Measurements from ENCODE around the gene IL31.

Gene IL31

GRCh38 chr12:122138616-122139015, 35.4 kb downstream of the IL31 start:
- Histone ChIP-seq H3K27ac (ENCODE audit: low read depth, low read length) (no peak overlapping the region), H3F3A (ENCODE audit: insufficient read depth) (no peaks in the 10 kb centered on the region), H3K4me3 (ENCODE audit: insufficient read depth, low read length, poor library complexity, severe bottlenecking) (no peak overlapping the region), H3K9ac (ENCODE audit: low read length) (no peak overlapping the region), H3K4me2 (ENCODE audit: low read depth, low read length, poor library complexity, severe bottlenecking) (no peak overlapping the region), H3K9me3 (ENCODE audit: insufficient read depth, low read length) (no peaks in the 10 kb centered on the region), H3K36me3 (ENCODE audit: low read length) (no peaks in the 10 kb centered on the region), H3K27me3 (ENCODE audit: low read length) (no peaks in the 10 kb centered on the region), H3K9me2 (replicated peaks; ENCODE audit: insufficient read depth, low read length) (no peaks in the 10 kb centered on the region), H4K20me1 (ENCODE audit: low read depth, low read length) (no peaks in the 10 kb centered on the region), H3K79me2 (ENCODE audit: insufficient read depth, low read length) (no peaks in the 10 kb centered on the region), H2AFZ (ENCODE audit: low read depth, low read length, severe bottlenecking) (no peak overlapping the region)
- no peak for TF ChIP-seq EZH2phosphoT487 (conservative IDR thresholded peaks at IDR 0.05; ENCODE audit: low read length)
- TF ChIP-seq, protein P1, sequence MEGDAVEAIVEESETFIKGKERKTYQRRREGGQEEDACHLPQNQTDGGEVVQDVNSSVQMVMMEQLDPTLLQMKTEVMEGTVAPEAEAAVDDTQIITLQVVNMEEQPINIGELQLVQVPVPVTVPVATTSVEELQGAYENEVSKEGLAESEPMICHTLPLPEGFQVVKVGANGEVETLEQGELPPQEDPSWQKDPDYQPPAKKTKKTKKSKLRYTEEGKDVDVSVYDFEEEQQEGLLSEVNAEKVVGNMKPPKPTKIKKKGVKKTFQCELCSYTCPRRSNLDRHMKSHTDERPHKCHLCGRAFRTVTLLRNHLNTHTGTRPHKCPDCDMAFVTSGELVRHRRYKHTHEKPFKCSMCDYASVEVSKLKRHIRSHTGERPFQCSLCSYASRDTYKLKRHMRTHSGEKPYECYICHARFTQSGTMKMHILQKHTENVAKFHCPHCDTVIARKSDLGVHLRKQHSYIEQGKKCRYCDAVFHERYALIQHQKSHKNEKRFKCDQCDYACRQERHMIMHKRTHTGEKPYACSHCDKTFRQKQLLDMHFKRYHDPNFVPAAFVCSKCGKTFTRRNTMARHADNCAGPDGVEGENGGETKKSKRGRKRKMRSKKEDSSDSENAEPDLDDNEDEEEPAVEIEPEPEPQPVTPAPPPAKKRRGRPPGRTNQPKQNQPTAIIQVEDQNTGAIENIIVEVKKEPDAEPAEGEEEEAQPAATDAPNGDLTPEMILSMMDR (IDR thresholded peaks at IDR 0.05; ENCODE audit: insufficient read depth, low read length, poor library complexity, severe bottlenecking): no peak

- TF ChIP-seq, protein P1 (IDR thresholded peaks at IDR 0.05; ENCODE audit: insufficient read depth, low read length, poor library complexity, severe bottlenecking): no peak
- TF ChIP-seq EZH2phosphoT487 (conservative IDR thresholded peaks at IDR 0.05; ENCODE audit: low read length): no peak
- no peaks in the 10 kb centered on the region for H3K9me2 ChIP-seq (replicated peaks; ENCODE audit: insufficient read depth, low read length)
- H3K36me3 ChIP-seq (ENCODE audit: low read length): no peaks in the 10 kb centered on the region
- no peaks in the 10 kb centered on the region for H3K79me2 ChIP-seq (ENCODE audit: insufficient read depth, low read length)
- H3K27ac ChIP-seq (ENCODE audit: low read depth, low read length): no peak overlapping the region
- H3F3A ChIP-seq (ENCODE audit: insufficient read depth): no peaks in the 10 kb centered on the region
- no peak overlapping the region for H2AFZ ChIP-seq (ENCODE audit: low read depth, low read length, severe bottlenecking)
- no peak overlapping the region for H3K9ac ChIP-seq (ENCODE audit: low read length)
- no peak overlapping the region for H3K4me3 ChIP-seq (ENCODE audit: insufficient read depth, low read length, poor library complexity, severe bottlenecking)
- H3K27me3 ChIP-seq (ENCODE audit: low read length): no peaks in the 10 kb centered on the region
- H3K4me2 ChIP-seq (ENCODE audit: low read depth, low read length, poor library complexity, severe bottlenecking): no peak overlapping the region
- H4K20me1 ChIP-seq (ENCODE audit: low read depth, low read length): no peaks in the 10 kb centered on the region
- H3K9me3 ChIP-seq (ENCODE audit: insufficient read depth, low read length): no peaks in the 10 kb centered on the region
Observed at GRCh38 chr12:122138181-122138580, 35.8 kb downstream of the IL31 start.

DNA sequence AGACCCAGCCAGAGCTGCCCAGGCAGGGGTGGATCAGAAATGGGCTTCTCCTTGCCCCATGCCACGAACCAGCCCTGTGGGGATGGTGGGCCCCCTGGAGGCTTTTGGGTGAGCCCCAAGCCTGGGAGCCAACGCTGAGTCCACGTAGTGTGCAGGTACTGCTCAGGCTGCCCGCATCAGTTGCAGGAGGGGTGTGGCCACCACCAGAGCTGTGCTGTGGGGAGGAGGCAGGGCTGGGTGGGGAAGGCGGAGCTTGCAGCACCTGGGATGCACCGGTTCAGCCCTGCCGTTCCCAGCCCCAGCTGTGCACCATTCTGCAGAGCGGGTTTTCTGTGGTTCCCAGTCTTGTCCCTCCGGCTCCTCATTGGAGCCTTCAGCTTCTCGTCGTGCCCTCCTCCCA, 36.3 kb downstream of the IL31 start:
- H3K9ac ChIP-seq (ENCODE audit: low read length): no peak overlapping the region
- TF ChIP-seq, protein P1 (IDR thresholded peaks at IDR 0.05; ENCODE audit: insufficient read depth, low read length, poor library complexity, severe bottlenecking): no peak
- no peak overlapping the region for H3K4me3 ChIP-seq (ENCODE audit: insufficient read depth, low read length, poor library complexity, severe bottlenecking)
- H2AFZ ChIP-seq (ENCODE audit: low read depth, low read length, severe bottlenecking): no peak overlapping the region
- H3K27me3 ChIP-seq (ENCODE audit: low read length): no peaks in the 10 kb centered on the region
- H3K79me2 ChIP-seq (ENCODE audit: insufficient read depth, low read length): no peaks in the 10 kb centered on the region
- H4K20me1 ChIP-seq (ENCODE audit: low read depth, low read length): no peaks in the 10 kb centered on the region
- no peaks in the 10 kb centered on the region for H3K9me2 ChIP-seq (replicated peaks; ENCODE audit: insufficient read depth, low read length)
- no peak overlapping the region for H3K27ac ChIP-seq (ENCODE audit: low read depth, low read length)
- H3F3A ChIP-seq (ENCODE audit: insufficient read depth): no peaks in the 10 kb centered on the region
- H3K9me3 ChIP-seq (ENCODE audit: insufficient read depth, low read length): no peaks in the 10 kb centered on the region
- no peaks in the 10 kb centered on the region for H3K36me3 ChIP-seq (ENCODE audit: low read length)
- no peak overlapping the region for H3K4me2 ChIP-seq (ENCODE audit: low read depth, low read length, poor library complexity, severe bottlenecking)

DNA sequence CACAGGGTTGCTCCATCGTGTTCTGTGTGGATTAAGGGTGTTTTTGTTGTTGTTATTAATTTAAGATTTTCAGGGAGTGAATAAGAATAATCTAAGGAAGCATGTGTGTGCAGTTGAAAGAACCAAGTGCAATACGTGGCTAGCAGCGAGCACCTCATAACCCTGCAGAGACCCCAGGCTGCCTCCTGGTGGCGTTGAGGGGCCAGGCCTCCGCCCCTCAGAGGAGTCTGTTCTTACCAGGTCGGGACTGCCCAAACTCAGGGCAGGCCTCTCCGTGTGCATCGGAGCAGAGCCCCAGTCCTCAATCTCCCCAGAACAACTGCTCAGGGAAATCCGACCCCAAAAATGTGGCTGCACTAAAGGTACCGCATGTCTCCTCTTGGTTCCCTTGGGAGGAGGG, 36.8 kb downstream of the IL31 start:
- H3K9ac ChIP-seq (ENCODE audit: low read length): no peak overlapping the region
- no peaks in the 10 kb centered on the region for H3K9me2 ChIP-seq (replicated peaks; ENCODE audit: insufficient read depth, low read length)
- H3K36me3 ChIP-seq (ENCODE audit: low read length): no peaks in the 10 kb centered on the region
- H3K27ac ChIP-seq (ENCODE audit: low read depth, low read length): no peak overlapping the region
- H2AFZ ChIP-seq (ENCODE audit: low read depth, low read length, severe bottlenecking): no peak overlapping the region
- H3K27me3 ChIP-seq (ENCODE audit: low read length): no peaks in the 10 kb centered on the region
- H4K20me1 ChIP-seq (ENCODE audit: low read depth, low read length): no peaks in the 10 kb centered on the region
- no peaks in the 10 kb centered on the region for H3K79me2 ChIP-seq (ENCODE audit: insufficient read depth, low read length)
- H3F3A ChIP-seq (ENCODE audit: insufficient read depth): no peaks in the 10 kb centered on the region
- no peak for TF ChIP-seq EZH2phosphoT487 (conservative IDR thresholded peaks at IDR 0.05; ENCODE audit: low read length)
- TF ChIP-seq, protein P1 (IDR thresholded peaks at IDR 0.05; ENCODE audit: insufficient read depth, low read length, poor library complexity, severe bottlenecking): no peak
- H3K9me3 ChIP-seq (ENCODE audit: insufficient read depth, low read length): no peaks in the 10 kb centered on the region
- no peak overlapping the region for H3K4me2 ChIP-seq (ENCODE audit: low read depth, low read length, poor library complexity, severe bottlenecking)
- H3K4me3 ChIP-seq (ENCODE audit: insufficient read depth, low read length, poor library complexity, severe bottlenecking): no peak overlapping the region
